ENCODE results near the gene TNPO3.

Gene TNPO3

DNA sequence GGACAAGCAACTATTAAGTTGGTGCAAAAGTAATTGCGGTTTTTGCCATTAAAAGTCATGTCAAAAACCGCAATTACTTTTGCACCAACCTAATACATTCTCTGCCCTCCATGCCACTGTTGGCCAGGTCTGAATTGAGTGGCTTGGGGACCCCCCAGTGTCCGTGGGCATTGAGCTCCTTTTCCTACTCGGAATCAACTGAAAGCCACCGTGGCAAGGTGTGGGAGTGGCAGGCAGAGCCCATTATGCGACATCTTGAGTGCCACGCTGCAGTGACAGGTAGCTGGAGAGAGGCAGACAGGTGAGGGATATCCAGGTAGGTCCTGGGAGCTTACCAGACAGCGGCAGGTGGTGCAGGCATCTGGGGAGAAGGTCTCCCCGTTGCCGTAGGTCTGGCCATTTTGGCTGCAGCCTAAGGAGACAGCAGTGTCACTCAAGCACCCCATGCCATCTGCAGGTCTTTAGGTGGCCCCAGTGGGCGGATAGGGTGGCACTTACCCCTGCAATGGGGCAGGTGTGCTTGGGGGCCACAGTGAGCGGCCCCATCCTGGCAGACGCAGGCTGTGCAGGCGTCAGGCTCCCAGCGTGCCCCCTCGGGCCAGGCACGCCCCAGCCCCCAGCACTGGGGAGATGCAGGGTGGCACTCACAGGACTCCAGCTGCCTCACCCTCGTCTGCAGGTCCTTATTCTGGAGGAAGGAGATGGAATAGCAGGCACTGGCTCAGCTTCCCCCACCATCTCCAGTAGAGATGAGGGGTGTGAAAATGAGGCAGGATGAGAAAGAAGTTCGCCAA is 147.9 kb downstream of the TNPO3 start:
- DNase-seq (ENCODE audit: low read depth in 2 of 2) = no peak

- no peak for DNase-seq (ENCODE audit: low read depth in 2 of 2)
Observed at GRCh38 chr7:128906001-128906765, 148.7 kb downstream of the TNPO3 start.

GRCh38 chr7:128904381-128905197 is 150.3 kb downstream of the TNPO3 start:
- DNase-seq (ENCODE audit: low read depth in 2 of 2) = no peak
